ENCODE results near the gene BNC2.

Gene BNC2

GRCh38 chr9:16527573-16527972 lies 342.9 kb downstream of the BNC2 start:
- no peak for DNase-seq
- H3K27me3 ChIP-seq (replicated peaks; ENCODE audit: insufficient read depth, low read length) = no peaks in the 10 kb centered on the region
- no peak overlapping the region for H3K4me3 ChIP-seq (ENCODE audit: low read length)
- H3K9me2 ChIP-seq (replicated peaks; ENCODE audit: insufficient read depth, low read length) = no peaks in the 10 kb centered on the region
- H2AFZ ChIP-seq (ENCODE audit: low read length) = no peak overlapping the region
- H4K20me1 ChIP-seq (ENCODE audit: insufficient read depth, low read length) = no peaks in the 10 kb centered on the region
- no peaks in the 10 kb centered on the region for H3K9me3 ChIP-seq (replicated peaks; ENCODE audit: insufficient read depth, low read length)
- H3K79me2 ChIP-seq (ENCODE audit: low read length) = no peaks in the 10 kb centered on the region
- no peak overlapping the region for H3K27ac ChIP-seq (ENCODE audit: low read length)
- H3K4me2 ChIP-seq (ENCODE audit: low read depth, low read length) = no peak overlapping the region
- H3K9ac ChIP-seq (ENCODE audit: low read length) = no peak overlapping the region
- no peaks in the 10 kb centered on the region for H3F3A ChIP-seq (ENCODE audit: insufficient read depth, low read length)
- no peak for TF ChIP-seq EZH2phosphoT487 (IDR thresholded peaks at IDR 0.05; ENCODE audit: low read length)
- no peak for TF ChIP-seq CTCF (IDR thresholded peaks at IDR 0.05; ENCODE audit: low read length)
- no peak for TF ChIP-seq EZH2 (optimal IDR thresholded peaks at IDR 0.05; ENCODE audit: low read depth, low read length)
- H3K36me3 ChIP-seq (replicated peaks; ENCODE audit: insufficient read depth, low read length) = no peaks in the 10 kb centered on the region
- H3K4me1 ChIP-seq (ENCODE audit: low read length) = no peaks in the 10 kb centered on the region

GRCh38 chr9:16526380-16526779 lies 344.1 kb downstream of the BNC2 start:
- no peak for TF ChIP-seq EZH2 (optimal IDR thresholded peaks at IDR 0.05; ENCODE audit: low read depth, low read length)
- TF ChIP-seq CTCF (IDR thresholded peaks at IDR 0.05; ENCODE audit: low read length) = no peak
- no peak for TF ChIP-seq EZH2phosphoT487 (IDR thresholded peaks at IDR 0.05; ENCODE audit: low read length)
- Histone ChIP-seq H3K27me3 (replicated peaks; ENCODE audit: insufficient read depth, low read length) (no peaks in the 10 kb centered on the region), H3K27ac (ENCODE audit: low read length) (no peak overlapping the region), H3K79me2 (ENCODE audit: low read length) (no peaks in the 10 kb centered on the region), H4K20me1 (ENCODE audit: insufficient read depth, low read length) (no peaks in the 10 kb centered on the region), H3K4me2 (ENCODE audit: low read depth, low read length) (no peak overlapping the region), H3K9me3 (replicated peaks; ENCODE audit: insufficient read depth, low read length) (no peaks in the 10 kb centered on the region), H2AFZ (ENCODE audit: low read length) (no peak overlapping the region), H3K9me2 (replicated peaks; ENCODE audit: insufficient read depth, low read length) (no peaks in the 10 kb centered on the region), H3K4me1 (ENCODE audit: low read length) (no peaks in the 10 kb centered on the region), H3K4me3 (ENCODE audit: low read length) (no peak overlapping the region), H3K9ac (ENCODE audit: low read length) (no peak overlapping the region), H3F3A (ENCODE audit: insufficient read depth, low read length) (no peaks in the 10 kb centered on the region), H3K36me3 (replicated peaks; ENCODE audit: insufficient read depth, low read length) (no peaks in the 10 kb centered on the region)
- DNase-seq = no peak

GRCh38 chr9:16524823-16525222 lies 345.6 kb downstream of the BNC2 start:
- Histone ChIP-seq H3K36me3 (replicated peaks; ENCODE audit: insufficient read depth, low read length) (no peaks in the 10 kb centered on the region), H3F3A (ENCODE audit: insufficient read depth, low read length) (no peaks in the 10 kb centered on the region), H3K4me1 (ENCODE audit: low read length) (no peaks in the 10 kb centered on the region), H2AFZ (ENCODE audit: low read length) (no peak overlapping the region), H3K79me2 (ENCODE audit: low read length) (no peaks in the 10 kb centered on the region), H3K9ac (ENCODE audit: low read length) (no peak overlapping the region), H3K4me3 (ENCODE audit: low read length) (no peak overlapping the region), H3K9me2 (replicated peaks; ENCODE audit: insufficient read depth, low read length) (no peaks in the 10 kb centered on the region), H3K4me2 (ENCODE audit: low read depth, low read length) (no peak overlapping the region), H4K20me1 (ENCODE audit: insufficient read depth, low read length) (no peaks in the 10 kb centered on the region), H3K27me3 (replicated peaks; ENCODE audit: insufficient read depth, low read length) (no peaks in the 10 kb centered on the region), H3K27ac (ENCODE audit: low read length) (no peak overlapping the region), H3K9me3 (replicated peaks; ENCODE audit: insufficient read depth, low read length) (no peaks in the 10 kb centered on the region)
- no peak for DNase-seq
- TF ChIP-seq EZH2phosphoT487 (IDR thresholded peaks at IDR 0.05; ENCODE audit: low read length) (no peak), CTCF (IDR thresholded peaks at IDR 0.05; ENCODE audit: low read length) (no peak), EZH2 (optimal IDR thresholded peaks at IDR 0.05; ENCODE audit: low read depth, low read length) (no peak)

Data from MM.1S (cell line).